GM12801 (cell line): ENCODE measurements around the gene WDFY2.

Experiments
- CTCF ChIP-seq: IDR thresholded peaks from one replicate; pipeline ENCODE4 v1.5.1; 2011; ENCODE audit warnings: control low read depth; ENCODE audit not compliant: insufficient read length; ENCODE audit errors: extremely low read depth

WDFY2 gene

GRCh38 chr13:51745243-51745642 is 161.0 kb downstream of the WDFY2 start:
- TF ChIP-seq CTCF, result no peak

- no peak for TF ChIP-seq CTCF
These were observed 162.5 kb downstream of the WDFY2 start for GRCh38 chr13:51746802-51747201.

GRCh38 chr13:51747438-51748434 is 163.5 kb downstream of the WDFY2 start:
- TF ChIP-seq CTCF, result no peak

- no peak for TF ChIP-seq CTCF
These were observed 172.4 kb downstream of the WDFY2 start for GRCh38 chr13:51756651-51757050.

- TF ChIP-seq CTCF, result no peak
These were observed 174.4 kb downstream of the WDFY2 start for GRCh38 chr13:51758691-51759090.

GRCh38 chr13:51759240-51759639 is 175.0 kb downstream of the WDFY2 start:
- no peak for TF ChIP-seq CTCF

GRCh38 chr13:51760592-51760991 is 176.3 kb downstream of the WDFY2 start:
- TF ChIP-seq CTCF, result no peak
